Measurements from ENCODE around the gene LUM.

- TF ChIP-seq, protein P1, sequence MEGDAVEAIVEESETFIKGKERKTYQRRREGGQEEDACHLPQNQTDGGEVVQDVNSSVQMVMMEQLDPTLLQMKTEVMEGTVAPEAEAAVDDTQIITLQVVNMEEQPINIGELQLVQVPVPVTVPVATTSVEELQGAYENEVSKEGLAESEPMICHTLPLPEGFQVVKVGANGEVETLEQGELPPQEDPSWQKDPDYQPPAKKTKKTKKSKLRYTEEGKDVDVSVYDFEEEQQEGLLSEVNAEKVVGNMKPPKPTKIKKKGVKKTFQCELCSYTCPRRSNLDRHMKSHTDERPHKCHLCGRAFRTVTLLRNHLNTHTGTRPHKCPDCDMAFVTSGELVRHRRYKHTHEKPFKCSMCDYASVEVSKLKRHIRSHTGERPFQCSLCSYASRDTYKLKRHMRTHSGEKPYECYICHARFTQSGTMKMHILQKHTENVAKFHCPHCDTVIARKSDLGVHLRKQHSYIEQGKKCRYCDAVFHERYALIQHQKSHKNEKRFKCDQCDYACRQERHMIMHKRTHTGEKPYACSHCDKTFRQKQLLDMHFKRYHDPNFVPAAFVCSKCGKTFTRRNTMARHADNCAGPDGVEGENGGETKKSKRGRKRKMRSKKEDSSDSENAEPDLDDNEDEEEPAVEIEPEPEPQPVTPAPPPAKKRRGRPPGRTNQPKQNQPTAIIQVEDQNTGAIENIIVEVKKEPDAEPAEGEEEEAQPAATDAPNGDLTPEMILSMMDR (conservative IDR thresholded peaks at IDR 0.05; ENCODE audit: low read depth, low read length) = no peak
- TF ChIP-seq EZH2 (IDR thresholded peaks at IDR 0.05; ENCODE audit: borderline replicate concordance, low read depth, low read length, poor library complexity, severe bottlenecking) = no peak
Measured at GRCh38 chr12:91094032-91094662, 17.1 kb downstream of the LUM start.
